GM19467 (cell line): ENCODE data around the gene KRT16.
A peak's percentile ranks its signal among the peaks of the same experiment; 100 is the strongest.
"Not testable (repeated sequence)": the region's sequence is repeated elsewhere in the genome, so short reads cannot be mapped to it uniquely, and the experiment has no call there.

ENCODE experiments used
- ATAC-seq: cut with Tn5 transposase; IDR thresholded peaks from one replicate; pipeline ENCODE4 v1.9.1; 2021; ENCODE audit warnings: mild to moderate bottlenecking, moderate library complexity; ENCODE audit not compliant: unreplicated experiment

KRT16 gene

DNA sequence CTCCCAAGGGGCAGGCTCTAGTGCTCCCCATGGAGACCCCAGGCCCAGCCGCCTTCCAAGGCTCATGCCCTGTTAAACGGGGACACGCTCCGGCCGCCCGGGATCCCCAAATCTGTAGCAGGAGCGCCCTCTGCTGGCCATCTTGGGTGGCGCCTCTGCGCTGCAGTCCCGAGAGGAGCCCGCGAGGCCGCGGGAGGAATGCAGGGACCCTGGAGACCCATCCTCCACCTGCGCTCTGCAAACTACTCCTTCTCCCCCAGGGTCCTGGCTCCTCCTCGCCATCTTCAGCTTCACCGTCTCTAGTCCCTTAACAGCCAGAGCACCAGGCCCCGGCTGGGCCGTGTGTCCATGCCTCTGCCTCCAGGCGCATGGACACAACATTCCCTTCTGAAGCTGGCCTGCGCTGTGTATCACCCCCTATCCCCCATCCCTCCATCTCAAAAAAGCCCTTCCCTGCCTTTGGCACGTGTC is 35.4 kb upstream of the KRT16 start:
- ATAC-seq = peak; percentile 57

DNA sequence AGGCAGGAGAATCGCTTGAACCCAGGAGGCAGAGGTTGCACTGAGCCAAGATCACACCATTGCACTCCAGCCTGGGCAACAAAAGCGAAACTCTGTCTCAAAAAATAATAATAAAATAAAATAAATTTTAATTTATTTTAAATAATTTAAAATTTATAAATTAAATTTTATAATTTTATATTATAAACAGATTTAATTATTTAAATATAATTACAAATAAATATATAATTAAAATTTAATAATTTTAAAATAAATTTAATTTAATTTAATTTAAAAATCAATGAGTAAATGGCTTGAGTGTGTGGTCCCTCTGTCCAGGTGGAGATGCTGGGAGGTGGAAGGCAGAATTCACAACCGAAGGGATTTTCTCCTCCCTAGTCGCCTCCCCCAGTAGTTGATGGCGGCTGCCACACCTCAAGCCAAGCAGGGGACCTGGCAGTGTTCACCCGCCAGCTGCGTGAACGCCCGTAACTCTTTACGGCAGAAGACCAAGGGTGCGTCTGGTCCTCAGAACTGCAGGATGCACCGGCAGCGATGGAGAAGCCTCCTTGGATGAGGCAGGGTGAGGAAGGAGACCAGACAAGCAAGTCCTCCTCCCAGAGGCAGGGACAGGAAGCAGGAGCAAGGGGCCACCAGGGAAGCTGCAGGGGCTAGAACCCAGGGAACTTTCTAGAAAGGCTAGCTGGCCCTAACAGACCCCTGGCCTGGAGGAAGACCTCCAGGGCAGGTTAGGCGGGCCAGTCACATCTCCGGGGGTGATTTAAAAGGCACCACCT is 34.7 kb upstream of the KRT16 start:
- ATAC-seq = no peak

DNA sequence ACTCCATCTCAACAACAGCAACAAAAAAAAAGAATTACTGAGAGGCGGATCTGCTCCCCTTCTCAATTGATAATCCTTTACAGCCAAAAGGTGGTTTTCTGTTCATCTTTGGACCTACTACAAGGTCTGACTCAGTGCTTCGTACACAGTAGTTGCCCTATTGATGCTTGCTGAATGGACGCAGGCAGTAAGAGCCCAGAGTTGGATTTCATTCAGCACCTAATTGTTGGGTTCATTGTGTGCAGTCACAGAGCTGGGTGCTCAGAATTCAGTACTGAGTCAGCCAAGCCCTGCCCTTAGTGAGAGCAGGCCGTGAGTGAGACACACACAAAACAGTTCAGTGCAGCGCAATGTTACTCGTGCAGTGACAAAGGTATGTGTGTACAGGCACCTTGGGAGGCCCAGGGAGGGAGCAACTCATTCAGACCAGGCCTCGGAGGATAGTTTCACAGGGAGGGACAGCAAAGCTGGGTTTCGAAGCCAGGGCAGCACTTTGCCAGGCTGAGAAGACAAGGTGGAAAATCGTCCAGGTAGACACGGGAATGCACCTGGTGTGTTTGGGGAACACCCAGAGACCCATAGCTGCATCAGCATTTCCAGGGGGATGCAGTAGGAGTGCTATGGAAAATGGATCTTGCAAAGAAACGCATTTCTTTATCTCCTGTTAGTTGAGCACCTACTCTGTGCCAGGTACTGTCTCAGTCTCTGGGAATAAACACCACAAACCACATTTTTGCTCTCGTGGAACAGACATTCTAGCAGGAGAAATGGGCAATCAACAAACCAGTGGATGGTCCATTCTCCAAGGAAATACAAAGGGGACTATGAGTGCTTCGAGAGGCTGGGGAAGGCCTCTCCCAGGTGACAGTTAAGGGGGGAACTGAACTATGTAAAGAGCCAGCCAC is 29.9 kb upstream of the KRT16 start:
- no peak for ATAC-seq

DNA sequence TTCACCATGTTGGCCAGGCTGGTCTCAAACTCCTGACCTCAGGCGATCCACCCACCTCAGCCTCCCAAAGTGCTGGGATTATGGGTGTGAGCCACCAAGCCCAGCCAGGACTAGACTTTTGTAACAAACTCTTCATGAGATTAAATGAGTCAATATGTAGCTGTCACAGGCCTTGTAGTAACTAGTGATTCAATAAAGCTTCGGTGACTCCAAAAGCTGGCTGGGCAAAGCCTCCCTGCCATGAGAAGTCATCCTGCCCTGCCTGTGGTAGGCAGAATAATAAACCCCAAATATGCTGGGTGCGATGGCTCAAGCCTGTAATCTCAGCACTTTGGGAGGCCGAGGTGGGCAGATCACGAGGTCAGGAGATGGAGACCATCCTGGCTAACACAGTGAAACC is 28.0 kb upstream of the KRT16 start:
- ATAC-seq = not testable (repeated sequence)

GRCh38 chr17:41639492-41640473 is 27.2 kb upstream of the KRT16 start:
- ATAC-seq = no peak

- ATAC-seq = no peak
These were observed 26.4 kb upstream of the KRT16 start for GRCh38 chr17:41638941-41639340.

- ATAC-seq = no peak
These were observed 25.6 kb upstream of the KRT16 start for GRCh38 chr17:41638194-41638593.

DNA sequence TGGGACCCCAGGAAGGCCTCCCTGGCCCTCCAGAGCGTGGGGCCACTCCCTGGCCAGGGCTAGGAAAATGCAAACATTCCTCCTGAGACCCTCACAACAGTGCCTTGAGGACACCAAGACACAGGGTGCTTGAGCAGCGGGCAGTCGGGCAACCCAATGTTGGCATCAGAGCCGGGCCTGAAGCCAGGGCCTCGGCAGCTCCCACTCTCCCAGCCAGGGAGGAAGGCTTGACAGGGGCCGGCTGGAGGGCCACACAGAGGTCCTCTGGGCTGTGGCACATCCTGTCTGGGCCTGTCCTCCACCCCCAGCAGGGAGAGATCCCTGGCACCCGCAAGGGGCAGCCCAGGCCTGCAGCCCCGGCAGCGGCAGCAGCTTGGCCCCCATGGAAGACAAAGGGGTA is 24.1 kb upstream of the KRT16 start:
- ATAC-seq = no peak

- ATAC-seq = no peak
These were observed 22.8 kb upstream of the KRT16 start for GRCh38 chr17:41635121-41636097.

DNA sequence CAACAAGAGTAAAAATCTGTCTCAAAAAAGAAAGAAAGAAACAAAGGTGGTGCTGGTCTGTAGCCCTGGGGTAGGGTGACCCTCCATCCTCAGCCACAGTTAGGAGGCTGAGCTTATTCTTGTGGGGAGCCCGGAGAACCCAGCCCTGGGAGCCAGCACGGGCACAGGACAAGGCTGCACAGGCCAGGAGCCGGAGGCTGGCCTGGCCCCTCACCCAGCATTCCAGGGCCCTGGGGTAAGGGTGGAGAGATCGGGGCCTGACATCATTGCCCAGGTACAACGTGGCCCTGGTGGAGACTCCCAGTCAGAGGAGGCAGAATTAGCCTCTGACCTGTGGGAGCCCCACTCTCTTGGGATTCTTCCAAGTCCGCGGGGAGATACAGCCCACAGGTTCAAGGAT is 22.1 kb upstream of the KRT16 start:
- no peak for ATAC-seq

GRCh38 chr17:41633556-41634199 is 21.1 kb upstream of the KRT16 start:
- ATAC-seq = no peak

GRCh38 chr17:41632482-41633105 is 20.0 kb upstream of the KRT16 start:
- no peak for ATAC-seq

DNA sequence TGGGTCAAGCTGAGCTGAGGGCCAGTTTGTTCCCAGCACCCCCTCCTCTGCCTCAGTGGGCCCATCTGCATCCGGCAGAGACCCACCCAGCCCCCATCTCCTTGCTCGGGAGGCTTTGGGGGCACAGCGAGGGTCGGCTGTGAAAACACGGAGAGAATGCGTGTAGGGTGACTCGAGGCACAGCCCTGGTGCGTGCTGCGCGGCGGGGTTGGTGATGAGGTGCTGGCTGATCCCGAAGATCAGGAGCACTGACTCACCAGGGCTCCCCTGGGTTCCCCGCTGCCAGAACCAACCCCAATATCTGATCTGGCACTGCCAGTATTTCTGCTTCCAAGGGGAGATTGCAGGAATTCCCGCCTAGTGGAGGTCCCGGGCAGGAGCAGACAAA is 19.3 kb upstream of the KRT16 start:
- ATAC-seq = no peak

- no peak for ATAC-seq
These were observed 18.7 kb upstream of the KRT16 start for GRCh38 chr17:41631025-41631897.

DNA sequence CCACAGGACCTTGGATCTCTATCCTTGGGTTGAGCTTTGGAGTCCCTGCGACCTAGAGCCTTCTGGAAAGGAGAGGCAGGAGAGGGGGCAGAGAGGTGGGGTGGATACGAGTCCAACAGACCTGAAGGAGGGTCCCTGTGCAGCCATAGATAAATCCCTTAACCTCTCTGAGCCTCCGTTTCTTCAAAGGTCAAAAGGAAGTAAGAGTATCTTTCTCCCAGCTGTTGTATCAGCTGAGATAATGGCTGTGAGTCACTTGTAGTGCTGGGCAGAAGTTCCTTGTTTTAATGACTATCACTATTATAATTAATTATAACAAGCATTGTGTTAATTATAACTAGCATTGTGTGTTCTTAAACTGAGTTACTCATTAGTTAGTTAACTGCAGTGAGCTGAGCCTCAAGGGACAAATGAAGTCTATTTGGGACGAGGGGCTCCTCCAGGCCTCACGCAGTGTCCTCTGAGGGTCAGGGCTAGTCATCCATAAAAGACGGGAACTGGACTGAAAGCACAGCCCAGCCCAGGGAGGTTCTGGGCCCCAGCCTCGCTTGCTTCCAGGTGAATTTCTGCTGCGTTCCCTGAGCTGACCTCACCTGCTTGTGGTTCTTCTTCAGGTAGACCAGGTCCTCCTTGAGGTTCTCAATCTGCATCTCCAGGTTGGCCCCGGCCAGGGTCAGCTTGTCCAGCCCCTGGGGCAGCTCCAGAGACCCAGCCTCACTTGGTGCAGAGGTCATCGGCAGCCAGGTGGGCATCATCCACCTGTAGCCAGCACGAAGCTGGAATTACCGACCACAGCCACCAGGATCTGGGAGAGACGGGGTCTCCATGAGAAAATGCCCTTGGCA is 17.5 kb upstream of the KRT16 start:
- ATAC-seq = no peak

GRCh38 chr17:41629316-41629715 is 16.7 kb upstream of the KRT16 start:
- ATAC-seq = no peak
